ENCODE data around the gene KRTAP10-4.

- TF ChIP-seq, protein P1, sequence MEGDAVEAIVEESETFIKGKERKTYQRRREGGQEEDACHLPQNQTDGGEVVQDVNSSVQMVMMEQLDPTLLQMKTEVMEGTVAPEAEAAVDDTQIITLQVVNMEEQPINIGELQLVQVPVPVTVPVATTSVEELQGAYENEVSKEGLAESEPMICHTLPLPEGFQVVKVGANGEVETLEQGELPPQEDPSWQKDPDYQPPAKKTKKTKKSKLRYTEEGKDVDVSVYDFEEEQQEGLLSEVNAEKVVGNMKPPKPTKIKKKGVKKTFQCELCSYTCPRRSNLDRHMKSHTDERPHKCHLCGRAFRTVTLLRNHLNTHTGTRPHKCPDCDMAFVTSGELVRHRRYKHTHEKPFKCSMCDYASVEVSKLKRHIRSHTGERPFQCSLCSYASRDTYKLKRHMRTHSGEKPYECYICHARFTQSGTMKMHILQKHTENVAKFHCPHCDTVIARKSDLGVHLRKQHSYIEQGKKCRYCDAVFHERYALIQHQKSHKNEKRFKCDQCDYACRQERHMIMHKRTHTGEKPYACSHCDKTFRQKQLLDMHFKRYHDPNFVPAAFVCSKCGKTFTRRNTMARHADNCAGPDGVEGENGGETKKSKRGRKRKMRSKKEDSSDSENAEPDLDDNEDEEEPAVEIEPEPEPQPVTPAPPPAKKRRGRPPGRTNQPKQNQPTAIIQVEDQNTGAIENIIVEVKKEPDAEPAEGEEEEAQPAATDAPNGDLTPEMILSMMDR (IDR thresholded peaks at IDR 0.05; ENCODE audit: poor library complexity): no peak
- no peak for TF ChIP-seq EZH2 (IDR thresholded peaks at IDR 0.05; ENCODE audit: borderline replicate concordance)
Observed at GRCh38 chr21:44537930-44538911, 35.3 kb upstream of the KRTAP10-4 start.
